NCI-H345 (cell line): Measurements from ENCODE around the gene KCNQ1.

Source experiments
- DNase-seq: peaks from one replicate; lab custom pipeline; 2025; lab: John Stamatoyannopoulos, UW

Gene KCNQ1

DNA sequence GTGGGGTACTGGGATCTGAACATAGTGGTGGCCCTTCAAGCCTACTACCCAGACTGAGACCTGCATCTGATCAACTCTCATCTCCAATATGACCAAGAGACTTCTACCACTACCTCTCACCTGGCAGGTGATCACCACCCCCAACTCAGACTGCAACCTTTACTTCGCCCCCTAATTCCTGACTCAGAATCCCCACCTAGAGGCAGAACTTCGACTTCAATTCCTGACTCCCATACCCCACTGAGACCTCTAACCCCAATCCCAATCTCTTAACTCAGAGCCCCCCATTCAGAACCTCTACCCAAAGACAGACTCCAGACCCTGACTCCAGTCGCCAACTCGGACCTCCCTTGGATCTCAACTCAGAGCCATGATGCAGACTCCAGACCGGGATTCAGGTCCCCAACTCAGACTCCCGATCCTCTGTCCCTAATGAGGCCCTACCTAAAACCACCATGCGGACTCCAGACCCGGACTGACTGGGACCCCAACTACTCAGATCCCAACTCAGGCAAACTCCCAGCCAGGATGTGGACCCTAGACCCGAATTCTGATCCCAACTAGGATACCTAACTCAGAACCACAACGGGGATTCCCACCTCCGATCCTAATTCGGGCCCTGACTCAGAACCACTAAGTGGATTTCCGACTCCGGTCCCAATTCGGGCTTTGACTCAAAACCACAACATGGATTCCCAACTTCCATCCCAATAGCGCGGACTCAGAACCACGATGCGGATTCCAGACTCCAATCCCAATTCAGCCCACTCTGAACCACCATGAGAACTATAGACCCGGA lies 253.8 kb downstream of the KCNQ1 start:
- no peak for DNase-seq

DNA sequence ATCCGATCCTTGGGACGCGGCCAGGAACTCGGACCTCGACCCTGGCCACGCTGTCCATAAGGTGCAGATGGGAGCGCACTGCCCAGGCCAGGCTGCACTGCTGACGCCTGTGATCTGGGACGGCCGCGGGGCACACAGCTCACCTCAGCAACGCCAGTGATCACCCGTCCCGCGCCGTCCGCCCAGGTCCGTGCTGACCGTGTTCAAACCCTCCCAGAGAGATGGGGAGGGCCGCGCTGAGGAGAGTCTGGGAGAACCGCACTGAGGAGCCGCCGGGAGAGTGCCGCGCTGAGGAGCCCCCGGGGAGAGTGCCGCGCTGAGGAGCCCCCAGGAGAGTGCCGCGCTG lies 254.3 kb downstream of the KCNQ1 start:
- no peak for DNase-seq

- peak; percentile 87 for DNase-seq
Measured at GRCh38 chr11:2699531-2700414, 255.0 kb downstream of the KCNQ1 start, which contains the start of gene KCNQ1OT1. KCNQ1OT1 (minus strand) TSS chr11:2699994.

- DNase-seq: no peak
Measured at GRCh38 chr11:2700415-2701211, 255.8 kb downstream of the KCNQ1 start.

DNA sequence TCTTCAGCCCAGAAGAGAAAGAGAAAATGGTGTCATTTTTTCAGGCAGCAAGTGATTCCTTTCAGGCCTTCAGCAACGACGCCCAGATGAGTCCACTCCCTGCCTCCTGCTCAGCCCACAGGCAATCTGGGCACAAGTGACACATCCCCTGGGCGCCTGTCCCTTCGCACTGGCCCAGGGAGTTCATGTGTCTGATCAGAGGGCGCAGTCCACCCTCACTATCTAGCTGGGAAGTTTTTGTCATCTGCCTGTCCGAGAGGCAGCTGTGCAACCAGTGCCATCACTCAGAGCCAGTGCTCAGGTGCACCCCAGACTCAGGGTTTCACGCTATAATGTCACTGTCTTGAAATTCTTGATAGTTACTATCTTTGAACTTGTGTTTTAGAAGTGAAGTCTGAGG lies 256.4 kb downstream of the KCNQ1 start:
- DNase-seq: no peak

GRCh38 chr11:2701898-2702434 lies 257.2 kb downstream of the KCNQ1 start:
- no peak for DNase-seq

DNA sequence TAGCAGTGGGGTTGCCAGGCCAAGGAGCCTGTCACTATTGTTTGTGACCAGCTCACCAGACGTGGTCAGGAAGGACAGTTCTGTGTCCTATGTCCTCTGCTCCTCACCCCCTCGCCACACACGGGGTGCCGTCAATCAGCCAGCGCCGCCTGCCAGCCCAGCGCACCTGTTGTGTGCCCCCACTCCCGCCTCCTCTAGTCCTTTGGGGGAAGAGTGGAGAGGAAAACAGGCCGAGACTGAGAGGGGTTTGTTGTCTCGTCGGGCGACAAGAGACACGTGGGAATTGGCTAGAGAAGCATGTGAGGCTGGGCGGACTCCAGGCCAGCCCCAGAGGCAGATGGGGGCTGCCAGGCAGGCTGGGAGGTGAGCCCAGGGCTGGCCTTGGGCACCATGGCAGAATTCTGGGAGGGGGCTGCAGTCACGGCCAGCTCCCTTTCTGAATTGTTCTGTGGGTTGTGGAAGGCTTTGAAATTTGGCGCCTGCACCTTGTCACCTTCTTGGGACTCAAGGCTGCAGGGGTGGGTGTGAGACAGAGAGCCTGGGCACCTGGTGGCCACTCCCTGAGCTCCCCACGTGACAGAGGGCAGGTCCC lies 258.1 kb downstream of the KCNQ1 start:
- DNase-seq: no peak

DNA sequence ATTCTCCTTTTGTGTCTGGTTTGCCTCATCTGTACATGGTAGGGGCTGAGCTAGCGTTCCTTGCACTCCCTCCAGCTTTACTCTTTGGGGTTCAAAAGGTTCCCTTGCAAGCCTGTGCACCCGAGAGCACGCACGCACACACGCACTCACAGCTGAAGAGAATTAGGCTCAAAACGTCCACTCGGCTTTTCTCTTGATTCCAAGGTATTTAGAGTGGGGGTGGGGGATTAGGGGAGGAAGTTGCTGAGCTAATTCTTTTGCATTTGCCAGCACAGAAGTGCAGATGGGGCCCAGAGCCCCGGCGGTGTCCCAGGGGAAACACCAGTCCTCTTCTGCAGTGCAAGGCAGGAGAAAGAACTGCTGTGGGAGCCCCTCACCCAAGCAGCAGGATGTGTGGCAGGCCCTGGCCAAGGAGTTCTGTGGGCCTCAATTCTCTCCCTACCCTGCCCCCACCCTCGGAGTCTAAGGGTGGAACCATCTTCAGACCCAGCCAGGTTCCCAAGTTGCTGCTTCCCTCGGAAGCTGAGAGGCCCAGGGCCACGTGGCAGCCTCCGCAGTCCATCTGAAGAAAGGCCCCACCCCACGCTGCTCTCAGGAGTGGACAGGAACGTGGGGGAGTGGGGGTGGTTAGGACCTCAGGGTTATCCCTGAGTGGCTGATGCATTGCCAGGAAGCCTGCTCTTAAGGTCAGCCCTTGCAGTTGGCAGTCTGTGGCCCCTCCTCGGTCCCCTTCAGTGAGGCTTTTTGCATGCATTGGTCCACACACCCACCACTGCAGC lies 258.7 kb downstream of the KCNQ1 start:
- no peak for DNase-seq

DNA sequence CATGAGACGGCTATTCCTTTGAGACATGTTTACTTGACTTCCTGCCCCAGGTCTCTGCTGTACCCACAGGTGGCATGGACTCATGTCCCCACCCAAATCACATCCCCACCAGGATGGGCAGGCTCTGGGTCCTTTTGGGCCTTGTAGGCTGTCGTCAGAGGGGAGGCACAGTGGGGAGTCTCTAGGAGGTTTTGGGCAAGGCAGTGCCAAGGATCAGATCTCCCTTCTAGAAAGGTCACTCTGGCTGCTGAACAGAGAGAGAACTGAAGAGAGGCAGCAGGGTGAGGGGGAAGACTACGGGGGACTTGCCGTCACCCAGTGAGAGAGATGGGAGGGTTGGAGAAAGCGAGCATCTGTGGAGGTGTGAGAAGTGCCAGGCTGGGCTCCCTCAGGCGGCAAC lies 259.5 kb downstream of the KCNQ1 start:
- DNase-seq: no peak

DNA sequence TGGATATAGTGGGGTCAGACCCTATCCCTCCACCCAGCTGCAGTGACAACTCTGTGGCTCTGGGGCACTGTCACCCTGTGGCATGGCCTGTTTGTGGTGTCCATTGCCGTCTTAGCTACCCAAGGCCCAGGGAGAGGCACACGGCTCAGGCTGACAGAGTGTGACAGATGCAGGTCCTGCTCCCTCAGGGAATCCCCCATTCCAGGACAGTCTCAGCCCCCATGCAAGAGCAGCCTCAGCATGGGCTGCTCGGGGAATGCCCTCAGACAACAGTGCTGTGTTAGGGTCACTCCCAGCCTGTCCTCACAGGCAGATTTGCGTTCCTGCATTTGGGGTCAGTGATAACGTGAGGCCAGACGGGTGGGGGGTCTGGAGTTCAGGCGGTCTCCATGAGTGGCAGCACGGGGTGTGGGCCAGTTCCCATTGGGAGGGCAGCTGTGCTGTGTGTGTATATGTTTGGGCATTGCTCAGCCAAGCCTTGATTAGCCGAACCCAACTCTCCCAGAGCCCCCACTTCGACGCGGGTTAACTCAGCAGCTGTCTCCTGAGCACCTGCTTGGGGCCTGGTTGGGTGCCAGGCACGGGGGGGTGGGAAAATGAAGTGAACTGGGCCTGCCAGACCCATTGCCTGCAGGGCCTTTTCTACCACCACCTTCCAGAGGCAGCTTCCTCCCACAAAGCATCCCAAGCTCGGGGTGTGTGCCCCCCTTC lies 260.2 kb downstream of the KCNQ1 start:
- no peak for DNase-seq

GRCh38 chr11:2706321-2706720 lies 261.5 kb downstream of the KCNQ1 start:
- no peak for DNase-seq

- DNase-seq: no peak
Measured at GRCh38 chr11:2707736-2708135, 262.9 kb downstream of the KCNQ1 start.

DNA sequence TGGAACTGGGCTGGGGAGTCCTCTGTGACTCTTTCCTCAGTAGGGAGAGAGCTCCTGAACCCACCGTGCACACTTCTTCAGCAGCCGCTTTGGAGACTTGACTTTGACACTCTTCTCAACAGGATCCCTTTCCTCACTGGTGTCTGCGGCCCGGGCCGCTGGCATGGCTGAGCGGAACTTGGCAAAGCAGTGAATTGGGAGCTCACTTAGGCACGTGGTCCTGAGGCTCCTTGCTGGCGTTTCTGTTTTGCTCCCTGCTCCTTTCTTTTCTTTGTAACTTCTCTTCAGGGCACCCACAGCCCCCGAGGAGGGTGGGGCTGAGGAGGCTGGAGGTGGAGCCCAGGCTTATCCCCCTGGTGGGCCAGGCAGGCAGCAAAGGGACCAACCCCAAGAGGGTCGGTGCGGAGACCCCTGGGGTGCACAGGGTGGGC lies 263.4 kb downstream of the KCNQ1 start:
- no peak for DNase-seq

DNA sequence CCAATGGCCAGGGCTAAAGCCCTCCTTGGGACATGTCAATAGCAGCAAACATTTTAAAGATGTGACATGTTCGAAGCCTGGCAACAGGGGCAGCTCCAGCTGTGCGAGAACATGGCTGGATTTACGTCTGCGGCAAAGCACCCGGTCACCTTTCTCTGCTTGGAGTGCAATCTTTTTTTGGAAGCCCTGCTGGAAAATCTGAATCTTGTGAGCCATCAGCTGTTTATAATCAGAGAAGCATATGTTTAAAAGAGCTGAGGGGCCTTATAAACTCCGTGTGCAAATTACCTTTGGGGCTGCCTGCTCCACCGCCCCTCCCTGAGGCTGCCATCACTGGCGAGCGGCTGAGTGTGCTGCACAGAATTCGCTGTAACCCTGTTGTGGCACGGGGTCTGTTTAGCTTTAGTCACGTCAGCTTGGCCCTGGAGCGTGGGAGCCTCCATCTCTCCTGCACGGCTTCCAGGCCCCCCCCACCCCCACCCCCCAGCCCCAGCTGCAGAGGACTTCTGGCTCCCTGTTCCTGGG lies 264.0 kb downstream of the KCNQ1 start:
- DNase-seq: no peak

DNA sequence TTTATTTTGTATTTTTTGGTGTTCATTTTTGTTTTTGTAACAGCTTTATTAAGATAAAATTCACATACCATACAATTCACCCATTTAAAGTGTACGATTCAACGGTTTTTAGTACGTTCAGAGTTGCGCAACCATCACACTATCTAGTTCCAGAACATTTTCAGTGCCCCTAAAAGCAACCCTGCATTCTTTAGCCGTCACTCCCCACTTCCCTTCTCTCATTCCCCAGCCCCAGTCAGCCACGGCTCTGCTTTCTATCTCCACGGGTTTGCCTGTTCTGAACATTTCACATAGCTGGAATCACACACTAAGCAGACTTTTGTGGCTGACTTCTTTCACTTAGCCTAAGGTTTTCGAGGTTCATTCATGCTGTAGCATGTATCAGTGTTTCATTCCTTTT lies 264.6 kb downstream of the KCNQ1 start:
- no peak for DNase-seq

- no peak for DNase-seq
Measured at GRCh38 chr11:2711161-2711560, 266.4 kb downstream of the KCNQ1 start.

DNA sequence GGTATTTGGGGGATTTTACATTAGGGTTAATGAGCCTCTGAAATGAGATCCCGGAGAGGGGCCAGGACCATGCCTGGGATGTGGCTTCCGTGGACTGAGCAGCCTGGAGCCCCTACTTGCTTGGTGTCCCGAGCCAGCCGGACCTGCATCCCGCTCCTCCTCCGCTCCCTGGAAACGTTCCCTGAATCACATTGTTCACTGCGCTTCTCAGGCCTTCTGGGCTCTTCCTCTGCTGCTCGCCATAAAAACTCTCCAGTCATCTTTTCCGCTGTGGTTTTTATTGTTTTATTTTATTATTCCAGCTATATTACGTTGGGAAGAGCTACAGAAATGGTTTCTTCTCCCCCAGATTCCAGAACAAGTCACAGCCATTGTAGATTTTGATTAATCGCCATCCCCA lies 268.3 kb downstream of the KCNQ1 start:
- DNase-seq: no peak

DNA sequence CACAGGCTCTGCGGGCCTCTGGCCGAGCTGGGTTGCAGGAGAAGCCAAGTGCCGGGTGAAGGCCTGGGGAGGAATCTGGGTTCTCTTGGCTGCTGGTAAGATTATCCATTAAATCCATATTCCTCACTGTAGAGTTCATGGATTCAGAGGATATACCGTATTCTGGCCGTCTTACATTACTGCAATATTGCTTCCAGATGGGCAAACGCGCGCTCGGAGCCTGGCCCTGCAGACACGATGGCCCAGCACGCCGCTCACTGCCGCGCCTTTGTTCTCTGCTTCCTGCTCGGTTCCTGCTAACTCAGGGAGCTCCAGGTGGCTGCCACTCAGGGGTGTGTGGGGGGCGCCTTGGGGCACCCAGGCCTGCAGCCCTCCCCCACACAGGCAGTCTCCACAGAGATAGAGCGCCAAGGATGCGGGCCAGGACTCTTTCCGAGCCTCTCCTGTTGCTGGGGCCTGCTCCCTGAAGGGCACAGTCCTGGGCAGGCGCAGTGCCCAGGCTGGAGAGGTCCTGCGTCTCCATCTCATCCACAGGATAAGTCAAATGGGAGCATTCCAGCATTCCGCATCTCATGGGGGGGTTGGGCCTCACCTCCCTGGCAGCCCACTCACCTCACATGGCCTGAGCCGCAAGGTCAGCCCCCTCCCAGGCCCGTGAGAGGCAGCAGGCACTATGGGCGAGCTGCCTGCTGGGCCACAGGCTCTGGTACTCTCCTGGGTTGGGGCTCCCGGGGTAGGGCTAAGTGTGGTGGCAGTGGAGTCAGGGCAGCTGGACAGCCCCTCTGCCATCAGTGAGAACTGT lies 269.1 kb downstream of the KCNQ1 start:
- no peak for DNase-seq

GRCh38 chr11:2714463-2714800 lies 269.6 kb downstream of the KCNQ1 start:
- no peak for DNase-seq
